GM12872 (cell line): ENCODE measurements around the gene CHURC1.

Source experiments
- TF ChIP-seq, protein P1 (sequence below): IDR thresholded peaks from 3 replicates; pipeline ENCODE4 v1.5.1; 2011; ENCODE audit warnings: low read depth, mild to moderate bottlenecking, low read length, moderate library complexity; ENCODE audit not compliant: insufficient read depth

CHURC1 gene

DNA sequence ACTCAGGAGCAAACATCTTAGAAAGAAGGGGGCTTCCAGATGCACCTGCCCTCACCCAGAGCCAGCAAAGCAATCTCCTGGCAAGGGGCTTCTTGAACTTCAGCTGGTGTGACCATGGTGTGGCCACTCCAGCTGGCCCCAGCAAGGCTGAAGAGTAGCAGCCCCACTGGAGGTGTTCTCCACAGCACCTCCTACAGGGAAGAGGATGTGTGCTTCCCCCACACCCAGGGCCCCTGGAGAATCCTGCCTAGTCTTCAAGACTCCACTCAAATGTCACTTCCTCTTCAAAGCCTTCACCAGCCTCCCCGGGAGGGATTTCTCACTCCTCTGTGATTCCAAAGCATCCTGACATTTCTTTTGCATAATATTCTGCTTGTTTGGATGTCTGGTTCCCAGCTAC is 49.4 kb downstream of the CHURC1 start:
- TF ChIP-seq, protein P1, sequence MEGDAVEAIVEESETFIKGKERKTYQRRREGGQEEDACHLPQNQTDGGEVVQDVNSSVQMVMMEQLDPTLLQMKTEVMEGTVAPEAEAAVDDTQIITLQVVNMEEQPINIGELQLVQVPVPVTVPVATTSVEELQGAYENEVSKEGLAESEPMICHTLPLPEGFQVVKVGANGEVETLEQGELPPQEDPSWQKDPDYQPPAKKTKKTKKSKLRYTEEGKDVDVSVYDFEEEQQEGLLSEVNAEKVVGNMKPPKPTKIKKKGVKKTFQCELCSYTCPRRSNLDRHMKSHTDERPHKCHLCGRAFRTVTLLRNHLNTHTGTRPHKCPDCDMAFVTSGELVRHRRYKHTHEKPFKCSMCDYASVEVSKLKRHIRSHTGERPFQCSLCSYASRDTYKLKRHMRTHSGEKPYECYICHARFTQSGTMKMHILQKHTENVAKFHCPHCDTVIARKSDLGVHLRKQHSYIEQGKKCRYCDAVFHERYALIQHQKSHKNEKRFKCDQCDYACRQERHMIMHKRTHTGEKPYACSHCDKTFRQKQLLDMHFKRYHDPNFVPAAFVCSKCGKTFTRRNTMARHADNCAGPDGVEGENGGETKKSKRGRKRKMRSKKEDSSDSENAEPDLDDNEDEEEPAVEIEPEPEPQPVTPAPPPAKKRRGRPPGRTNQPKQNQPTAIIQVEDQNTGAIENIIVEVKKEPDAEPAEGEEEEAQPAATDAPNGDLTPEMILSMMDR = peak; percentile 27; the same call in 1 of the 3 replicates

DNA sequence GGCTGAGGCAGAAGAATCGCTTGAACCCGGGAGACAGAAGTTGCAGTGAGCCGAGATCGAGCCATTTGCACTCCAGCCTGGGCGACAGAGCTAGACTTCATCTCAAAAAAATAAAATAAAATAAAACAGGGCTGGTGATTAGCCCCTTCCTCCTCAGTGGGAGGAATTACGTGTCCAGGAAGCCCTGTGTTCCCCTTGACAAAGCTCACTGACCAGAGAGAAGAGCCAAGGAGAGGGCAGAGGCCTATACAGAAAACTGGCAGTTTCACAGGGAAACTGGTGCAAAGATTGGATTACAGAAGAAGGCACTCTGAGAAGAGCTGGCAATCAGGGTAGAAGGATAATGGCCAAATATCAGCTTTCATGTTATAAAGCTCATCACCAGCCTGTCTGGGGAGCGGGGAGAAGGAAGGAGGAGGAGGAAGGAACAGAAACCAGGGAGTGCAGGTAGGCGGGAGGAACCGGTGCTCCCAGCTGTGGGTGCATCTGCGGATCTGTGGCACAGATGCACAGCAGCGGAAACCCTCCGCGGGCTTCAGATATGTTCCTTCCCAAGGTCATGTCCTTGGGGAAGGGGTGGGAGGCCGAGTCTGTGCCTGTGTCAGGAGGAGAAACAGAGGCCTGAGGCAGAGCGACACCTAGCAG is 51.2 kb downstream of the CHURC1 start:
- TF ChIP-seq, protein P1 = no peak

DNA sequence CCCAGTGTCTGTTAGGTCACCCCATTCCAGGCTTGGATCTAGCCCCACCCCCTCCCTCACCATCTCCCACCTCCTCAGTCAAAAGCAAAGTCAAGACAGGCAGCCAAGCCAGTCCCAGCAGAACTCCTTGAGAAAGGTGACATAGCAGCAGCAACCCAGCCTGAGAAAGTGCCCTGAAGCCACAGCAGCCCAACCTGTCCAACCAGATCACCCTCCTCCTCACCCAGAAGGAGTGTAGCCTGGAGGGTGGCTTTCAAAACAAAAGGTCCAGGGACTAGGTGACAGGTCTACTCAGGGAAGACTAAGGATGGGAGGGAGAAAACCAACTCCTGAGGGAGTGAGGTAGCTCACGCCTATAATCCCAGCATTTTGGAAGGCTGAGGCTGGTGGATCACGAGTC is 52.7 kb downstream of the CHURC1 start:
- TF ChIP-seq, protein P1 = no peak

- TF ChIP-seq, protein P1 = no peak
Measured at GRCh38 chr14:64968167-64968566, 53.9 kb downstream of the CHURC1 start.

- TF ChIP-seq, protein P1 = no peak
Measured at GRCh38 chr14:64968651-64969050, 54.4 kb downstream of the CHURC1 start.

DNA sequence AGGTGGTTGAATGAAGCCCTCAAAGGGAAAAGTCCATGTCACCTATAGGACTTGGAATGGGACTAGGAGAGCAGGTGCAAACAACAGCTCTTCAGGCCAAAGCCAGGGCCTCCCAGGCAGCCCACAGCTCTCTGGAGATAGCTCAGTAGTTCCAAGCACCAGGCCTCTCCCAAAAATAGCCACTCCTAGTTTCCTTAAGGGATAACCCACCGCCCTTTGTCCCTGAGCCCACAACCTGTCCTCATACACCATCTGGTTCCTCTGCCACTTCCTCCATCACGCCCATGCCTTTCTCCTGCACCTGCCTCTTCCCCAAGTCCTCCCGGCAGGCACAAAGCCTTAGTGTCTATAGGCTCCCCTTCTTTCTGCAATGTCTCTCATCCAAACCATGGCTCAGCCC is 55.8 kb downstream of the CHURC1 start:
- TF ChIP-seq, protein P1 = no peak

GRCh38 chr14:64970776-64971477 is 56.7 kb downstream of the CHURC1 start:
- TF ChIP-seq, protein P1 = no peak
